GM23248 (cell line): ENCODE results near the gene ISL2. TPM values are rescaled to one million over a fixed set of nuclear protein-coding genes. Genes with fewer than 3 reads are reported as not detected.
"Not testable (repeated sequence)": the region's sequence is repeated elsewhere in the genome, so short reads cannot be mapped to it uniquely, and the experiment has no call there.

Experiments used
- DNase-seq: peaks from one replicate; pipeline ENCODE4 v3.0.0-alpha.2; 2015
- H2AFZ ChIP-seq: fragments of 200-600 bp; sonication (generic); 2 replicates; pipeline ENCODE4 v1.6.1; 2016; ENCODE audit warnings: antibody characterized with exemption
- H3F3A ChIP-seq: fragments of 200-600 bp; sonication (generic); 2 replicates; pipeline ENCODE4 v1.6.1; 2016; ENCODE audit warnings: mild to moderate bottlenecking, antibody characterized with exemption, mixed run types; ENCODE audit not compliant: insufficient read depth
- H3K27ac ChIP-seq: fragments of 200-600 bp; sonication (generic); 2 replicates; pipeline ENCODE4 v1.5.1; 2016; ENCODE audit warnings: mild to moderate bottlenecking
- H3K27me3 ChIP-seq: fragments of 200-600 bp; sonication (generic); replicated peaks from 2 replicates; pipeline ENCODE4 v1.6.1; 2016; ENCODE audit warnings: mild to moderate bottlenecking; ENCODE audit not compliant: insufficient read depth
- H3K36me3 ChIP-seq: fragments of 200-600 bp; sonication (generic); 2 replicates; pipeline ENCODE4 v1.6.1; 2016; ENCODE audit warnings: low read depth, mild to moderate bottlenecking
- H3K4me1 ChIP-seq: fragments of 200-600 bp; sonication (generic); 2 replicates; pipeline ENCODE4 v1.6.1; 2016; ENCODE audit warnings: mild to moderate bottlenecking; ENCODE audit not compliant: insufficient read depth
- H3K4me2 ChIP-seq: fragments of 200-600 bp; sonication (generic); one replicate; pipeline ENCODE4 v1.6.1; 2016; ENCODE audit warnings: mild to moderate bottlenecking; ENCODE audit not compliant: unreplicated experiment
- H3K4me3 ChIP-seq: fragments of 200-600 bp; sonication (generic); 2 replicates; pipeline ENCODE4 v1.5.1; 2016; ENCODE audit warnings: mild to moderate bottlenecking
- H3K79me2 ChIP-seq: fragments of 200-600 bp; sonication (generic); 2 replicates; pipeline ENCODE4 v1.6.1; 2016; ENCODE audit warnings: mild to moderate bottlenecking; ENCODE audit not compliant: insufficient read depth
- H3K9ac ChIP-seq: fragments of 200-600 bp; sonication (generic); 2 replicates; pipeline ENCODE4 v1.6.1; 2016; ENCODE audit warnings: mild to moderate bottlenecking
- H3K9me2 ChIP-seq: fragments of 200-600 bp; sonication (generic); 2 replicates; pipeline ENCODE4 v1.6.1; 2016; ENCODE audit warnings: mixed run types, mild to moderate bottlenecking, moderate library complexity; ENCODE audit not compliant: insufficient read depth
- H3K9me3 ChIP-seq: fragments of 200-600 bp; sonication (generic); one replicate; pipeline ENCODE4 v1.6.1; 2017; ENCODE audit warnings: low read depth
- H4K20me1 ChIP-seq: fragments of 200-600 bp; sonication (generic); 2 replicates; pipeline ENCODE4 v1.6.0; 2016; ENCODE audit not compliant: insufficient read depth
- EZH2 ChIP-seq: fragments of 200-600 bp; sonication (generic); IDR thresholded peaks from 2 replicates; pipeline ENCODE4 v1.6.1; 2018; ENCODE audit warnings: antibody characterized with exemption, mild to moderate bottlenecking; ENCODE audit not compliant: insufficient read depth, poor library complexity, severe bottlenecking
- EZH2phosphoT487 ChIP-seq: fragments of 200-600 bp; sonication (generic); IDR thresholded peaks from 2 replicates; pipeline ENCODE4 v1.6.1; 2018; ENCODE audit warnings: antibody characterized with exemption, moderate library complexity, mild to moderate bottlenecking, low read depth; ENCODE audit not compliant: insufficient read depth
- WGBS, 2 experiments: methylation state at CpG; one replicate each; pipeline ENCODE4 v1.1.6; 2015 to 2017; ENCODE audit warnings: low lambda C conversion rate in 2 of 2, low coverage in 1 of 2; ENCODE audit errors: missing lambda C conversion rate in 2 of 2; 5-methylcytosine and 5-hydroxymethylcytosine counted together
- in situ Hi-C: fragments of 300-500 bp; cut with MboI; formaldehyde crosslinking; loops from 2 replicates; pipeline ENCODE4 v1.15.0; 2020
- polyA plus RNA-seq: library from polyadenylated mRNA; unstranded; fragments of >200 nt; fragmentation: Nextera tagmentation; extraction: Ambion mirVana; gene quantifications from 2 replicates; pipeline ENCODE4 v1.2.1, GENCODE V29; 2016
- total RNA-seq: library from RNA; depleted of rRNA; stranded (reverse); fragments of >200 nt; shearing (Covaris generic); gene quantifications from 2 replicates; pipeline ENCODE4 v1.2.3, GENCODE V29; 2014

ISL2 gene
- total and polyA plus RNA-seq, 2 experiments from 2014 or later: 0.98 to 2.2 TPM

- Histone ChIP-seq H3K27me3 (no peaks in the 10 kb centered on the region), H4K20me1 (peaks cover 11% of the 10 kb centered on the region), H3K9me2 (no peaks in the 10 kb centered on the region), H3K4me2 (no peak overlapping the region), H3K4me1 (peaks cover 14% of the 10 kb centered on the region), H3K4me3 (no peak overlapping the region), H3K27ac (no peak overlapping the region), H2AFZ (no peak overlapping the region), H3K79me2 (peaks cover 98% of the 10 kb centered on the region), H3F3A (peaks cover 10% of the 10 kb centered on the region; the same call in 1 of the 2 replicates), H3K9ac (no peak overlapping the region), H3K9me3 (no peaks in the 10 kb centered on the region), H3K36me3 (no peaks in the 10 kb centered on the region)
- TF ChIP-seq EZH2 (no peak), EZH2phosphoT487 (no peak)
- DNase-seq: no peak
- in situ Hi-C loops: no loop called here
- 98 to 100% methylated on average over 1 of the region's 1 CpG for WGBS, 2 experiments
Observed at GRCh38 chr15:76296849-76297248, 39.7 kb upstream of the ISL2 start.

GRCh38 chr15:76297951-76298350, 38.6 kb upstream of the ISL2 start:
- H3K36me3 ChIP-seq, H3K27ac ChIP-seq, H2AFZ ChIP-seq, H3K4me3 ChIP-seq, H3K9ac ChIP-seq, H3K27me3 ChIP-seq, H3K9me3 ChIP-seq, H3K4me2 ChIP-seq, DNase-seq, H3K9me2 ChIP-seq, H3F3A ChIP-seq, in situ Hi-C loops: not testable (repeated sequence)
- peaks cover 12% of the 10 kb centered on the region for H3K4me1 ChIP-seq
- 93 to 95% methylated on average over 4 of the region's 4 CpGs for WGBS, 2 experiments
- peaks cover 98% of the 10 kb centered on the region for H3K79me2 ChIP-seq
- H4K20me1 ChIP-seq: peaks cover 14% of the 10 kb centered on the region

- in situ Hi-C loops: no loop called here
- Histone ChIP-seq H2AFZ (no peak overlapping the region), H3K4me2 (no peak overlapping the region), H3K36me3 (no peaks in the 10 kb centered on the region), H3K9me3 (no peaks in the 10 kb centered on the region), H3K27me3 (no peaks in the 10 kb centered on the region), H4K20me1 (peaks cover 13% of the 10 kb centered on the region), H3K4me1 (peaks cover 2% of the 10 kb centered on the region; the same call in 1 of the 2 replicates), H3K27ac (no peak overlapping the region), H3K9ac (no peak overlapping the region), H3K9me2 (no peaks in the 10 kb centered on the region), H3F3A (no peaks in the 10 kb centered on the region), H3K4me3 (no peak overlapping the region), H3K79me2 (peaks cover 98% of the 10 kb centered on the region)
- no peak for TF ChIP-seq EZH2
- TF ChIP-seq EZH2phosphoT487: no peak
- DNase-seq: no peak
- WGBS, 2 experiments: 93 to 95% methylated on average over 3 of the region's 3 CpGs
Observed at GRCh38 chr15:76298986-76299385, 37.6 kb upstream of the ISL2 start.

- Histone ChIP-seq H3K9me3 (no peaks in the 10 kb centered on the region), H3K36me3 (no peaks in the 10 kb centered on the region), H3K79me2 (peaks cover 98% of the 10 kb centered on the region), H3K9ac (no peak overlapping the region), H3K4me2 (no peak overlapping the region), H3K9me2 (no peaks in the 10 kb centered on the region), H2AFZ (no peak overlapping the region), H3K4me3 (no peak overlapping the region), H3K27me3 (no peaks in the 10 kb centered on the region), H3K4me1 (no peaks in the 10 kb centered on the region), H3F3A (no peaks in the 10 kb centered on the region), H3K27ac (no peak overlapping the region), H4K20me1 (peaks cover 13% of the 10 kb centered on the region)
- in situ Hi-C loops: no loop called here
- WGBS, 2 experiments: 93 to 96% methylated on average over 1 of the region's 1 CpG
- no peak for DNase-seq
- TF ChIP-seq EZH2phosphoT487: no peak
- TF ChIP-seq EZH2: no peak
Observed at GRCh38 chr15:76299786-76300185, 36.8 kb upstream of the ISL2 start.

- Histone ChIP-seq H3K79me2 (peaks cover 100% of the 10 kb centered on the region), H4K20me1 (peaks cover 19% of the 10 kb centered on the region; the same call in 1 of the 2 replicates), H3K4me1 (no peaks in the 10 kb centered on the region), H3K36me3 (no peaks in the 10 kb centered on the region), H3K4me3 (no peak overlapping the region), H3K9me3 (no peaks in the 10 kb centered on the region), H3K4me2 (no peak overlapping the region), H3K9me2 (no peaks in the 10 kb centered on the region), H3K9ac (no peak overlapping the region), H3K27ac (no peak overlapping the region), H2AFZ (no peak overlapping the region), H3K27me3 (no peaks in the 10 kb centered on the region), H3F3A (no peaks in the 10 kb centered on the region)
- TF ChIP-seq EZH2 (no peak), EZH2phosphoT487 (no peak)
- in situ Hi-C loops: no loop called here
- WGBS, 2 experiments: 40 to 48% methylated on average over 1 of the region's 1 CpG
- DNase-seq: no peak
Observed at GRCh38 chr15:76303909-76304308, 32.7 kb upstream of the ISL2 start.
